GM12873 (cell line): ENCODE measurements around the gene THYN1.

ENCODE experiments used
- CTCF ChIP-seq: IDR thresholded peaks from 2 replicates; pipeline ENCODE4 v1.5.1; 2012; ENCODE audit warnings: low read depth, mild to moderate bottlenecking, moderate library complexity, low read length, control low read depth; ENCODE audit not compliant: insufficient read depth; ENCODE audit errors: missing control alignments

Gene THYN1

DNA sequence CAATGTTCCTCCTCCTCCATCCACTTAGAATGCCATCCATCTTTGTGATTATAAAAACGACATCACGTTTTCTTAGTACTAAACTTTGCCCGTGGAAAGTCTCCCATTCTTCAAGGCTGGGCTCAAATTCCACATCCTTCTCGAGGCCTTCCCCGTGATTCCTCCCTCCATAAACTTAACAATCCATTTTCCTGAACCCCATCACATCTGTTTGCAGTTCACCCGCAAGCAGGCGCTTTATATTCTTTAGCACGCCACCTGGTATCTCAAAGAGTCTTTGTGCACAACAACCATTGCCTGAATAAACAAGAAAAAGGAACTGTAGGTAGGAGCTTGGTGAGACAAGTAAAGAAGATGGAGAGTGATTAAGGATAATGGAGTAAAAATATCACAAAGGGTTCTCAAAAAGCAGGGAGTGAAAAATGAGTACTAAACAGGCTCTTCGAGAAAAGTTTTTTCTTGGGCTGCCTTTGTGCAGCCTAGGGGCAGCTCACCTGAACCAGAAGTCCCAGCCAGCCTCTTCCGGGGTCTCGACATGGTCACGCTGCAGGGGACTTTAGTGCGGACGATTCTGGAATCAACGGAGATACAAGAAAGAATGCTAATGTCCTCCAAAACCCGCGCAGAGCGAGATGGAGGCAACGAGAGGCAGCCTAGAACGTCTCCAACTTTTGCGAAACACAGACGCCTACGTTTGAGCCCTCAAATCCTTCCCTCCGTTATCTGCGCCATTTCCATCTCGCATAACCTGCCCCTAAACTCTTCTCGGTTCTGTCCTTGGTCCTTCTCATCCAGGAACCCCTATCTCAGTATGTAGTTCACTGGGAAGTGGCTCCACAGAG is 585 bp downstream of the THYN1 start:
- no peak for TF ChIP-seq CTCF

GRCh38 chr11:134250675-134251074 is 2.5 kb downstream of the THYN1 start:
- TF ChIP-seq CTCF, result no peak

- no peak for TF ChIP-seq CTCF
These were observed 2.9 kb downstream of the THYN1 start for GRCh38 chr11:134250246-134250645.

DNA sequence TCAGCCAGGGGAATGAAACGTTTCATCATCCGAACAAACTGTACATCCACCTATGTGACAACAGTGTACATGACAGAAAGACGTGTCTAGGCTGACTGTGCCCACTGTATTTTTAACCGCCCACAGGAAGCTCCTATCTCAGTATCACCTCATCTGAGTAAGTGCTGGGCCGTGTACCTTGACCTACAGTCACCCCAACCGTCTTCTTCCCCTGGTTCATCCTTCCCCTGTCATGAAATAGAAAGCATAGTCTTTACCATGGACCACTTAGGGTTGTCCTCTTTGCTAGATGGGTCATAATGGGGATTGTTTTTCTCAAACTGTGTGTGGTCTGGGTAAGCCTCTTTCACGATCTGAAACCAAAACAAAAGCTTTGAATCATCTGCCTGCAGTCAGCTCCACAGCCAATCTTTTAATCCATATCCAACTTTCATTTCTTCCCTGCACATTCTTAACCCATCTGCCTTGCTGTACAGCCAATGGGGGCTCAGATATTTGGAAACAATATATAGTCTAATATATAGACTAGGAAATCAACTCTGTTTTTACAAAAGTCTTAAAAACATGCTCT is 4.2 kb downstream of the THYN1 start:
- no peak for TF ChIP-seq CTCF

- no peak for TF ChIP-seq CTCF
These were observed 6.5 kb downstream of the THYN1 start for GRCh38 chr11:134246678-134247077.

GRCh38 chr11:134246100-134246499 is 7.1 kb downstream of the THYN1 start:
- TF ChIP-seq CTCF, result no peak

- no peak for TF ChIP-seq CTCF
These were observed 7.7 kb downstream of the THYN1 start for GRCh38 chr11:134245434-134245833.
